HUES64 (cell line): ENCODE data around the gene GPHN.

Experiments
- H3K27ac ChIP-seq: 2 replicates; pipeline ENCODE4 v1.7.0; 2013; ENCODE audit warnings: low read depth, low read length, inconsistent platforms
- H3K27me3 ChIP-seq: 2 replicates; pipeline ENCODE4 v1.6.1; 2013; ENCODE audit warnings: mild to moderate bottlenecking, low read length; ENCODE audit not compliant: insufficient read depth
- H3K36me3 ChIP-seq: 2 replicates; pipeline ENCODE4 v1.6.1; 2013; ENCODE audit warnings: mild to moderate bottlenecking, low read length; ENCODE audit not compliant: insufficient read depth
- H3K4me1 ChIP-seq: 2 replicates; pipeline ENCODE4 v1.6.1; 2013; ENCODE audit warnings: mild to moderate bottlenecking, low read length, moderate library complexity; ENCODE audit not compliant: insufficient read depth
- H3K4me3 ChIP-seq: 2 replicates; pipeline ENCODE4 v1.5.1; 2013; ENCODE audit warnings: mild to moderate bottlenecking, low read length, moderate library complexity
- H3K9ac ChIP-seq: 2 replicates; pipeline ENCODE4 v1.6.1; 2013; ENCODE audit warnings: mild to moderate bottlenecking, low read depth, low read length
- H3K9me3 ChIP-seq: 2 replicates; pipeline ENCODE4 v1.6.1; 2013; ENCODE audit warnings: low read depth, low read length; ENCODE audit not compliant: insufficient read depth
- WGBS: fragments of 150-250, 120-280 bp; methylation state at CpG from one replicate; pipeline ENCODE4 v1.1.7; 2013; ENCODE audit warnings: missing lambda C conversion rate; 5-methylcytosine and 5-hydroxymethylcytosine counted together

GPHN gene

GRCh38 chr14:66629499-66629898, 121.6 kb downstream of the GPHN start:
- Histone ChIP-seq H3K36me3 (no peaks in the 10 kb centered on the region), H3K9me3 (no peaks in the 10 kb centered on the region), H3K4me1 (no peaks in the 10 kb centered on the region), H3K9ac (no peak overlapping the region), H3K27ac (no peak overlapping the region), H3K27me3 (no peaks in the 10 kb centered on the region), H3K4me3 (no peak overlapping the region)

DNA sequence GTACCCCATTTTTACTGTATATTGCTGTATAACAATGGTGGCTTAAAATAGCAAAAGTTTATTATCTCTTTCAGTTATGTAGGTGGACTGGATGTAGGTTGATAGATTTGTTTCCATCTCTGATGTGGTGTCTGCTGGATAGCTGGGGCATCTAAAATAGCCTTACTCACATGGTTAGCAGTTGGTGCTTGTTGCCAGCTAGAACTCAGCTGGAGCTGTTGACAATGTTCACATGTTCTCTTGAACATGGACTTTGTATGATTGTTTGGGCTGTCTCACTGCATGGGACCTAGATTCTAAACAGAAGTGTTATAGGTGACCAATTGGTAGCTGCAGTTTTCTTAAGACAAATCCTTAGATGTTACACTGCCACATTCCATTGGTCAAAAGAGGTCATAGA, 126.9 kb downstream of the GPHN start:
- H3K9me3 ChIP-seq: no peaks in the 10 kb centered on the region
- no peak overlapping the region for H3K4me3 ChIP-seq
- H3K27ac ChIP-seq: no peak overlapping the region
- no peaks in the 10 kb centered on the region for H3K4me1 ChIP-seq
- H3K36me3 ChIP-seq: no peaks in the 10 kb centered on the region
- H3K9ac ChIP-seq: no peak overlapping the region
- H3K27me3 ChIP-seq: no peaks in the 10 kb centered on the region

GRCh38 chr14:66635435-66635834, 127.5 kb downstream of the GPHN start:
- Histone ChIP-seq H3K4me3 (no peak overlapping the region), H3K9me3 (no peaks in the 10 kb centered on the region), H3K9ac (no peak overlapping the region), H3K27me3 (no peaks in the 10 kb centered on the region), H3K27ac (no peak overlapping the region), H3K4me1 (no peaks in the 10 kb centered on the region), H3K36me3 (no peaks in the 10 kb centered on the region)
- no CpG with 5 or more reads among the region's 2 CpGs for WGBS

DNA sequence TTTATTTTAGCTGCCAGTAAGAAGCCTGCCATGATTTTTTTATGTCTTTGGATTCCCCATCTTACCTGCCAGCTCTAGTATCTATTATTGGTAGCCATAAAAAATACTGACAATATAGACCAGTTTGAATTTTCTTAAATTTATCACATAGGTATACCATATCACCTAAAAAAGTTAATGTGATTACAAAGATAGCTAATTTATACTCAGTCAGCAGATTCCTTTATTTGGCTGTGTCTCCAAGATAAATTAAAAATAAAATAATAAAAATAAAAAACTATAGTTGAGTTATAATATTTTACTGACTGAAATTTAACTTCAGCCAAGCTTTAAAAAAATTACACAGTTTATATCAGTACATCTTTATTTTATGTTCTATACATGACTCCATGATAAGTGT, 128.3 kb downstream of the GPHN start:
- H3K27ac ChIP-seq: no peak overlapping the region
- no peaks in the 10 kb centered on the region for H3K9me3 ChIP-seq
- H3K36me3 ChIP-seq: no peaks in the 10 kb centered on the region
- H3K27me3 ChIP-seq: no peaks in the 10 kb centered on the region
- H3K9ac ChIP-seq: no peak overlapping the region
- H3K4me3 ChIP-seq: no peak overlapping the region
- H3K4me1 ChIP-seq: no peaks in the 10 kb centered on the region

GRCh38 chr14:66638689-66639088, 130.7 kb downstream of the GPHN start:
- no peak overlapping the region for H3K9ac ChIP-seq
- H3K27me3 ChIP-seq: no peaks in the 10 kb centered on the region
- no peaks in the 10 kb centered on the region for H3K9me3 ChIP-seq
- no peaks in the 10 kb centered on the region for H3K36me3 ChIP-seq
- H3K4me1 ChIP-seq: no peaks in the 10 kb centered on the region
- no peak overlapping the region for H3K27ac ChIP-seq
- WGBS: 100% methylated on average over 2 of the region's 2 CpGs
- H3K4me3 ChIP-seq: no peak overlapping the region

DNA sequence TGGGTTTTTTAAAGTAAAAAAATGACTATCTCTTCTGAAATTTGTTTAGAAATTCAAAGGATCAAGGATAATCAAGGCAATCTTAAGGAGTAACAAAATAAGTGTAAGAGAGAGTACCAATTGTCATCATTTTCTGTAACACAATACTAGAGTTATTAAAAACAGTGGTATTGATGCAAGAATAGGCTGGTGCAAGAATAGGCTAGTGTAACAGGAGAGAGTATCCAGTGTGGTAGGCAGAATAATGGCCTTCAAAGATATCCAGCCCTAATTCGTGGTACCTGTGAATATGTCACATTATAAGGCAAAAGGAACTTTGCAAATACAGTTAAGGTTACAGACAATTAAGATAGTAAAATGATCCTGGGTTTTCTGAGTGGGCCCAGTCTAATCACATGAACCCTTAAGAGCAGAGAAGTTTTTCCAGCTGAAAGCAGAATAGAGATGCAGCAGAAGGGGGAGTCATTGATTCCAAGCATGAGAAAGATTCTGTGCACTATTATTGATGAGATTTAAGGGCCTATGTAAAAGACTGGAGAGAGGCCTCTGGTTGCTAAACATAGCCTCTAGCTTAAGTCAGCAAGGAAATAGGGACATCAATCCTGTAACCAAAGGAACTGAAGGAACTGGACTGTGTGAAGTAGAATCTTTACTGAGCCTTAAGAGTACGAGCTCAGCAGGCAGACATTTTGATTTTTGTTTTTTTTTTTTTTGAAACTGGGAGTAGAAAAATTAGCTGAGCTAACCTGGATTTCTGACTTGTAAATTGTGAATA, 134.1 kb downstream of the GPHN start:
- H3K4me3 ChIP-seq: no peak overlapping the region
- no peaks in the 10 kb centered on the region for H3K27me3 ChIP-seq
- peaks cover 8% of the 10 kb centered on the region for H3K4me1 ChIP-seq
- 84% methylated on average over 2 of the region's 2 CpGs for WGBS
- H3K27ac ChIP-seq: no peak overlapping the region
- H3K9ac ChIP-seq: no peak overlapping the region
- no peaks in the 10 kb centered on the region for H3K9me3 ChIP-seq
- H3K36me3 ChIP-seq: no peaks in the 10 kb centered on the region

GRCh38 chr14:66643344-66643743, 135.4 kb downstream of the GPHN start:
- no peaks in the 10 kb centered on the region for H3K27me3 ChIP-seq
- H3K9me3 ChIP-seq: no peaks in the 10 kb centered on the region
- peaks cover 8% of the 10 kb centered on the region for H3K4me1 ChIP-seq
- no peaks in the 10 kb centered on the region for H3K36me3 ChIP-seq
- no peak overlapping the region for H3K9ac ChIP-seq
- H3K4me3 ChIP-seq: no peak overlapping the region
- no peak overlapping the region for H3K27ac ChIP-seq

GRCh38 chr14:66645716-66646115, 137.8 kb downstream of the GPHN start:
- no peaks in the 10 kb centered on the region for H3K9me3 ChIP-seq

GRCh38 chr14:66649498-66649897, 141.6 kb downstream of the GPHN start:
- peaks cover 9% of the 10 kb centered on the region for H3K4me1 ChIP-seq

More at GRCh38 chr14:66645716-66646115, 137.8 kb downstream of the GPHN start:
- Histone ChIP-seq H3K9ac (no peak overlapping the region), H3K27me3 (no peaks in the 10 kb centered on the region), H3K27ac (no peak overlapping the region), H3K4me1 (peaks cover 8% of the 10 kb centered on the region), H3K4me3 (no peak overlapping the region), H3K36me3 (no peaks in the 10 kb centered on the region)
- WGBS: 89% methylated on average over 1 of the region's 1 CpG

GRCh38 chr14:66650491-66650911, 142.6 kb downstream of the GPHN start:
- Histone ChIP-seq H3K27me3 (no peaks in the 10 kb centered on the region), H3K9me3 (no peaks in the 10 kb centered on the region), H3K9ac (no peak overlapping the region), H3K27ac (no peak overlapping the region), H3K4me3 (no peak overlapping the region), H3K4me1 (peaks cover 6% of the 10 kb centered on the region), H3K36me3 (no peaks in the 10 kb centered on the region)
- WGBS: 96% methylated on average over 3 of the region's 3 CpGs

More at GRCh38 chr14:66649498-66649897, 141.6 kb downstream of the GPHN start:
- WGBS: 92% methylated on average over 3 of the region's 3 CpGs
- no peak overlapping the region for H3K27ac ChIP-seq
- H3K9ac ChIP-seq: no peak overlapping the region
- H3K27me3 ChIP-seq: no peaks in the 10 kb centered on the region
- no peaks in the 10 kb centered on the region for H3K36me3 ChIP-seq
- H3K4me3 ChIP-seq: no peak overlapping the region
- H3K9me3 ChIP-seq: no peaks in the 10 kb centered on the region

GRCh38 chr14:66651536-66652220, 143.7 kb downstream of the GPHN start:
- Histone ChIP-seq H3K36me3 (no peaks in the 10 kb centered on the region), H3K27ac (no peak overlapping the region), H3K9me3 (peaks cover 8% of the 10 kb centered on the region; the same call in 1 of the 2 replicates), H3K4me3 (no peak overlapping the region), H3K4me1 (peaks cover 6% of the 10 kb centered on the region), H3K27me3 (no peaks in the 10 kb centered on the region), H3K9ac (no peak overlapping the region)
- 95% methylated on average over 3 of the region's 5 CpGs for WGBS
